ENCODE data around the gene ZC3H12D.
"Not testable (repeated sequence)": the region's sequence is repeated elsewhere in the genome, so short reads cannot be mapped to it uniquely, and the experiment has no call there.

The ZC3H12D gene

GRCh38 chr6:149483849-149484655 is 762 bp downstream of the ZC3H12D start:
- DNase-seq (ENCODE audit: low read depth in 1 of 2, low spot score in 1 of 2), result no peak

GRCh38 chr6:149483334-149483725 is 1.5 kb downstream of the ZC3H12D start:
- no peak for DNase-seq (ENCODE audit: low read depth in 1 of 2, low spot score in 1 of 2)

GRCh38 chr6:149482545-149483333 is 2.1 kb downstream of the ZC3H12D start:
- no peak for DNase-seq (ENCODE audit: low read depth in 1 of 2, low spot score in 1 of 2)

DNA sequence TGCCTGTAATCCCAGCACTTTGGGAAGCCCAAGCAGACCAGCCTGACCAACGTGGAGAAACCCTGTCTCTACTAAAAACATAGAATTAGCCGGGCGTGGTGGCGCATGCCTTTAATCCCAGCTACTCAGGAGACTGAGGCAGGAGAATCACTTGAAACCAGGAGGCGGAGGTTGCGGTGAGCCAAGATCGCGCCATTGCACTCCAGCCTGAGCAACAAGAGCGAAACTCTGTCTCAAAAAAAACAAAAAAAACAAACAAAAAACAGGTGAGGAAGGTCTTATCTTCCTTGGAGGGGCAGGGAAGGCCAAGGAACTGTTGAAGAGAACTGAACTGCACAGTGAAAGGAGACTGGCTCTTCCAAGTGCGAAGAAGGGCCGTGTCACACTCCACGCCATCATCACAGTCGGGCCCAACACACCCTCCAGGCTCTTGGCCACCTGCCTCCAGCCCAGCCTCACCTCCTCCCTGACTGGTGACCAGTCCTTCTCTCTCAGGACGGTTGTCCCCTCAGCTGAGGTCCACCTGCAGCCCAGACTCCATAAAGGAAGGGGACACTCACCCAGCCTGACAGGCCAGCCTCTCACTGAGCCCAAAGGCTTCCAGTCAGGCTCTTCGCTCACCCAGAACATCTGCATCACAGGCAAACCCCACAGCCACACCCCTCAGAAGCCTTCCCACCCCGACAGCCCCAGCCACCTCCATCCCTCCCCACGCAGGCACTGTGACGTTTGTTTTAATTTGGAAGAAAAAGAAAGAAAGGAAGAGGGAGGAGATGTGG is 4.1 kb downstream of the ZC3H12D start:
- DNase-seq (ENCODE audit: low read depth in 1 of 2, low spot score in 1 of 2), result no peak

DNA sequence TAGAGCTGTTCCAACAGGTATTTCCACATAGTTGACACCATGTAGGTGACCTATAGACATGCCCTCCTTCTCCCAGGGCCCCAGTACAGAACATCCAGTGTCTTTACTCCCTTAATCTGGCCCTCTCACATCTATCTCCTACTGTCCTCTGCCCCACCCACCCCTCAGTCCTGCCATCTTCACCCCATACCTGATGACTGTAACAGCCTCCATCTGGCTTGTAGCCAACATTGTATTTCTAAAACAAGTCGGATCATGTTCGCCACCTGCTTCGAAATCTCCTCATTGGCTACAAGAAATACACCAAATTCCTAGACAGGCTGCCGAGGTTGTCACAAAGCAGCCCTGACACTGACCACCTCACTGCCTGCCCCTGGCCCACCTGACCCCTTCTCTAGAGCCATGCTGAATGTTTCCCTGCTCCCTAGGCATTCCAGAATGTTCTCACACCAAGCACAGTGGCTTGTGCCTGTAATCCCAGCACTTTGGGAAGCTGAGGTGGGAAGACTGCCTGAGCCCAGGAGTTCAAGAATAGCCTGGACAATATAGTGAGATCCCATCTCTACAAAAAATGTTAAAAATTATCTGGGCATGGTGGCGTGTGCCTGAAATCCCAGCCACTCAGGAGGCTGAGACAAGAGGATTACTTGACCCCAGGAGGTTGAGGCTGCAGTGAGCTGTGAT is 6.0 kb downstream of the ZC3H12D start:
- DNase-seq (ENCODE audit: low read depth in 1 of 2, low spot score in 1 of 2), result no peak

DNA sequence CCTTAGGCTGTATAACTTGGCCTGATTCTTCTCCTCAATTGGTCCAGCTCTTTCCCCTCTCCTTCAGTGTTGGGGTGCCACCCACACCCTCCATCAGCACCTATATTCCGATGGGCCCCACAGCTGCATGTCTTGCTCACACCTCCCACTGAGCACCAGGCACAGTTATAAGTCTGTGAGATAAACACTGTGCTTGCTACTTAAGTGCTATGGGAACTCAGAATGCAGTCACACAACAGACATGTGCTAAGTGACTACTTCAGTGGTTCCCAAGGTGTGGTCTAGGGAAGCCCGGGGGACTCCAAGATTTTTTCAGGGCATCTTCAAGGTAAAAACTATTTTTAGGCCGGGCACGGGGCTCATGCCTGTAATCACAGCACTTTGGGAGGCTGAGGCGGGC is 7.3 kb downstream of the ZC3H12D start:
- DNase-seq (ENCODE audit: low read depth in 1 of 2, low spot score in 1 of 2), result no peak

DNA sequence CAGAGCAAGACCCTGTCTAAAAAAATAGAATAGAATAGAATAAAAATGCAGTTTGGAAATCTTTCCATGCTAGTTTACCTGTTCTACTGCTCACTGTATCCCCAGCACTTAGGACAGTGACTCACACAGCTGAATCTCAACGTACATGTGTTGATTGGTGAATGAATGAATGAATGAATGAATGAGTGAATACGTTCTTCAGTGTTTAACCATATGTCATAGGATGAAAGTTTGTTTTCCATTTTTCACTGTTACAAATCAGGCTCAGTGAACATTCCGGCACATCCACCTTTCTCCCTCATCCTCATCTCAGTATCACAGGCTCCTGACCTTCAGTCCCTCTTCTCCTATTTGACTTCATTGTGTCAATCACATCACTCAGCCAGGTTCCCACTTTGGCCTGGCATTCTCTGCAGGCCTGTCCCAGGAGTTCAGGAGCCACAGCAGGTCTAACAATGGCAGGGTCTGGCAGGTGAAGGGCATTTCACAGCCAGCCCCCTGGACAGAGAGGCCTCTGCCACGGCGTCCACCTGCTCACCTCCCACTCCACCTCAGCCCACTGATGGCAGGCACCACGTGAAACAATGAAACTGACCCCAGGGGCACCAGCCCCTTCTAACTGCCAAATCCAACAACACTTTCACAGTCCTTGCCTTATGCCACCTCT is 7.9 kb downstream of the ZC3H12D start:
- no peak for DNase-seq (ENCODE audit: low read depth in 1 of 2, low spot score in 1 of 2)

GRCh38 chr6:149474108-149474935 is 10.5 kb downstream of the ZC3H12D start:
- no peak for DNase-seq (ENCODE audit: low read depth in 1 of 2, low spot score in 1 of 2)

GRCh38 chr6:149473080-149474052 is 11.4 kb downstream of the ZC3H12D start:
- no peak for DNase-seq (ENCODE audit: low read depth in 1 of 2, low spot score in 1 of 2)

DNA sequence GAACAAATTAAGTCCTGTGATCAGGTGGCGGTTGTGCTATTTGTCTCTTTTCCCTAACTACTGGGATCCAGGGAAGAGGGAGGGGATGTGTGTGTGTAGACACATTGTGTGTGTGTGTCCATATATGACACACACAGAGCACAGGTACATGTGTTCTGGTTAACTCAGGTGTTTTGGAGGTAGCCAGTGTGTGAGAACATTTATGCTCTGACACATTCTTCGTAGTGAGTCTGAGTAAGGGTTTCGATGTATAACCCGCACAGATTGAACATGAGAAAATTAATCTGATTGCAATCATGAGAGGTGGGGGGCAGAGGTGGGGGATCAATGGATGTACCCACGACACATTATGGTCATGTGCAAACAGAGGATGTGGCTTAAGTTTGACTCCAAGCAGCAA is 12.6 kb downstream of the ZC3H12D start:
- no peak for DNase-seq (ENCODE audit: low read depth in 1 of 2, low spot score in 1 of 2)

DNA sequence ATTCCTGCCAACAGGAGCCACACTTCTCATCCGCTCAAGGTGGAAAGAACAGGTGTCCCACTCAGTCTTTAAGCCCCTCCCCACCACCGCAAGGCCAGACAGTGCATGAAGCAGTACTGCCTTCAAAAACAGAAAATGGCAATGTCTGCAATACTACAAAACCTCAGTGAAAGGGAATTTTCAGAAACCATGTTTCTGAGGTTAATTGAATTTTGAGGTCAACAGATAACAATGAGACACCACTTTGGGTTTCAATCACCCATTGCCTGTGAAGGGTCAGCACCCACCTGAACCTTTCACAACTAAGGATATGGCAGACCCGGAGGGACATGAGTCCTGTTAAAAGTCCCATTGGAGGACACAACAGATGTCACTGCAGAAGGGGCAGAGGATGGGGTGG is 13.0 kb downstream of the ZC3H12D start:
- DNase-seq (ENCODE audit: low read depth in 1 of 2, low spot score in 1 of 2), result no peak

DNA sequence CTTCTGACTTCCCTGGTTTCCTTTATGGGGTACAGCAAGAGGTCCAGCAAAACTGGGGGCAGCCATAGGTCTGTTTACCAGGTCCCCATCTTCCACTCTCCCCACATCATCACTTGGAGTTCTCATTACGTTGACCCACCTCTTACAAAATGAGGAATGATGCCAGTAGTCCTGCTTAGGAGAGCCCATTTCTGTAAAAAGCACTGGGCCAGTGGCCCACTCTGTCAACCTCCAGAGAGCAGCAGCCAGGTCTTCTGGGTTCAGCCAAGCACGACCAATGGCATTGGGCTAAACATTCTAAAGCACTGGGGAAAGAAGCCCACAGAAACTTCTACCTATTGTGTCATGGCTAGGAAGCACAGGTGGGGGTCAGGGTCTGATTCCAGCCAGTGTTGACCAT is 13.9 kb downstream of the ZC3H12D start:
- no peak for DNase-seq (ENCODE audit: low read depth in 1 of 2, low spot score in 1 of 2)

DNA sequence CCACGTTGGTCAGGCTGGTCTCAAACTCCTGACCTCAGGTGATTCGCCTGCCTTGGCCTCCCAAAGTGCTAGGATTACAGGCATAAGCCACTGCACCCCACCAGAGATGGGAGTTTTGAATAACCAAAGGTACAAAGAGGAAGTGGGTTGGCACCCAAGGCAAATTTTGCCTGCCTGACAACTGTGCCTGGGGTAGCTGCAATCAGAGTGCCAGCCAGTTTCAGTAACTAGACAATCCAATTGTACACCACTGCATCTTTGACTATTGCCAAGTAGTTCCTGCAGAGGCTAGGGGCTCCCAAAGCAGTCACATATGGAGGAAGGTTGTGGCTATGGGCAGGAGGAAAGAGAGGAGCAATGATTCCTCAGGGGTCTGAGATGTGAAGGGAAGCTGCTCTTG is 16.6 kb downstream of the ZC3H12D start:
- DNase-seq (ENCODE audit: low read depth in 1 of 2, low spot score in 1 of 2), result no peak

DNA sequence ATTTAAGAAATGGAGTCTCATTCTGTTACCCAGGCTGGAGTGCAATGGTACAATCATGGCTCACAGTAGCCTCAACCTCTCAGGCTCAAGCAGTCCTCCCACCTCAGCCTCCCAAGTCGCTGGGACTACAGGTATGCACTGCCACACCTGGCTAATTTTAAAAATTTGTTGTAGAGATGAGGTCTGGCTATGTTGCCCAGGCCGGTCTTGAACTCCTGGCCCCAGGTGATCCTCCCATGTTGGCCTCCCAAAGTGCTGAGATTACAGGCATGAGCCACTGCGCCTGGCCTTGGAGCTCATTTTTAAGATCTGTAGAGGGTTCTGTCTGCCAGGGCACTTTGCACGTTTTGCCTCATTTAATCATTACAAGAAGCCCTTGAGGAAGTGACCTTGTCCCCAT is 17.5 kb downstream of the ZC3H12D start:
- DNase-seq (ENCODE audit: low read depth in 1 of 2, low spot score in 1 of 2), result no peak

GRCh38 chr6:149464411-149464810 is 20.4 kb downstream of the ZC3H12D start:
- DNase-seq (ENCODE audit: low read depth in 1 of 2, low spot score in 1 of 2), result no peak

DNA sequence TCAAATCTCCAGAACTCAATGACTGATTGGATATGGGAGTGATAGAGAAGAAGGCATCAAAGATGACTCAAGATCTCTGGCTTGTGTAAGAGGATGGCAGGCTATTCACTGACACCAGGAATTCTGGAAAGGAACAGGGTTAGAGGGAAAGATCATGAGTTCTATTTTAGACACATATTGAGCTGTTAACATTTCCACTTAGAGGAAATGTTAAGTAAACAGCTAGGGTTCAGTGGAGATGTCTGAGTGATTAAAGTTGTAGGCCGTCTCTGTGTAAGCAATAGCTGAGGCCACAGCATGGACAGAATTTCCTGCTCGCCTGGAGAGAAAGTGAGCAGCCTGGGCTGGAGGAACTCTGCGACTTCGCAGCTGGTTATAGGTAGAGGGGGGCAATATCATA is 21.0 kb downstream of the ZC3H12D start:
- no peak for DNase-seq (ENCODE audit: low read depth in 1 of 2, low spot score in 1 of 2)

DNA sequence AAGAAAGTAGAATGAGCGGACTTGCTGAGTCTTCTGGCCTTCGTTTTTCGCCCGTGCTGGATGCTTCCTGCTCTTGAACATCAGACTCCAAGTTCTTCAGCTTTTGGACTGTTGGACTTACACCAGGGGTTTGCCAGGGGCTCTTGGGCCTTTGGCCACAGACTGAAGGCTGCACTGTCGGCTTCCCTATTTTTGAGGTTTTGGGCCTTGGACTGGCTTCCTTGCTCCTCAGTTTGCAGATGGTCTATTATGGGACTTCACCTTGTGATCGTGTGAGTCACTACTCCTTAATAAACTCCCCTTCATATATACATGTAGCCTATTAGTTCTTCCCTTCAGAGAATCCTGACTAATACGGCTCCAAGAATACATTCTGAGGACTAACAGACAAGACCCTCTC is 22.1 kb downstream of the ZC3H12D start:
- DNase-seq (ENCODE audit: low read depth in 1 of 2, low spot score in 1 of 2), result not testable (repeated sequence)

DNA sequence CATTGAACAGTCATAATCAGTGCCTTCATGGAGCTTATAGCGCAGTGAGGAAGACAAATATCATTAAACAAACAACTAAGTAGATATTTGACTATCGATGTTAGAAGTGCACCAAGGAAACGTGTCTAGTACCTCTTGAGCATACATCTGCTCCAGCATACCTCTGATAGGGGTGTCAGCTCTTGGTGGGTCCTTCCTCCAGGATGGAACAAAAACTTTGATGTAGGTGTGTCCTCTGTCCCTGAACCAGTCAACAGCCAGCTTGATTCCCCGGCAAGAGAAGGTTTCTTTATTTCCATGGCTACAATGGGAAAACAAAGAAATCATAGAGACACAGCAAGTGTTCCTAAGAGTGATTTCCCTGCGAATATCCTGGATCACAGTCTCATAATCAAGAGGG is 23.1 kb downstream of the ZC3H12D start:
- DNase-seq (ENCODE audit: low read depth in 1 of 2, low spot score in 1 of 2), result no peak

DNA sequence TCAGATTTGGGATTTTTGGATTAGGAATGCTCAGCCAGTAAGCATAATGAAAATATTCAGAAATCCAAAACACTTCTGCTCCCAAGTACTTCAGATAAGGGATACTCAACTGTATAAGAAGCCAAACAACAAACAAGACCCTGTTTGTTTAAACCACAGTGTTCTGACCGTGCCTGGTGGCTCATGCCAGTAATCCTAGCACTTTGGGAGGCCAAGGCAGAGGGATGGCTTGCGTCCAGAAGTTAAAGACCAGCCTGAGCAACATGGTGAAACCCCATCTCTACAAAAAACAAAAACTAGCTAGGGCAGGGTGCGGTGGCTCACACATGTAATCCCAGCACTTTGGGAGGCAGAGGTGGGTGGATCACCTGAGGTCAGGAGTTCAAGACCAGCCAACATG is 24.6 kb downstream of the ZC3H12D start:
- DNase-seq (ENCODE audit: low read depth in 1 of 2, low spot score in 1 of 2), result not testable (repeated sequence)
